Esophagus (tissue), 2 donors: Measurements from ENCODE around the gene CNOT8. TPM values are rescaled to one million over a fixed set of nuclear protein-coding genes. Genes with fewer than 3 reads are reported as not detected.

ENCODE experiments used
- H3K27ac ChIP-seq, 2 donors: one replicate each; pipeline ENCODE4 v1.5.1; 2013; ENCODE audit warnings: low read depth in 2 of 2, mild to moderate bottlenecking in 2 of 2, inconsistent platforms in 1 of 2, low read length in 1 of 2, moderate library complexity in 1 of 2
- H3K27me3 ChIP-seq, 2 donors: one replicate each; pipeline ENCODE4 v1.6.1; 2013; ENCODE audit warnings: low read length in 2 of 2, control low read depth in 1 of 2, mild to moderate bottlenecking in 1 of 2; ENCODE audit not compliant: insufficient read depth in 2 of 2, control insufficient read depth in 1 of 2
- H3K36me3 ChIP-seq, 2 donors: one replicate each; pipeline ENCODE4 v1.6.1; 2013; ENCODE audit warnings: low read length in 1 of 2; ENCODE audit not compliant: control insufficient read depth in 2 of 2, insufficient read depth in 2 of 2
- H3K4me1 ChIP-seq, 2 donors: one replicate each; pipeline ENCODE4 v1.6.1; 2013; ENCODE audit warnings: low read length in 1 of 2; ENCODE audit not compliant: control insufficient read depth in 2 of 2, insufficient read depth in 2 of 2
- H3K4me3 ChIP-seq, 2 donors: one replicate each; pipeline ENCODE4 v1.5.1; 2013; ENCODE audit warnings: low read length in 2 of 2, mild to moderate bottlenecking in 2 of 2, low read depth in 1 of 2, moderate library complexity in 1 of 2
- H3K9me3 ChIP-seq, 2 donors: one replicate each; pipeline ENCODE4 v1.6.1; 2013; ENCODE audit warnings: mild to moderate bottlenecking in 2 of 2, low read depth in 1 of 2, low read length in 1 of 2, moderate library complexity in 1 of 2; ENCODE audit not compliant: control insufficient read depth in 2 of 2, insufficient read depth in 1 of 2
- WGBS, 2 donors: extraction: QIAGEN DNeasy Blood & Tissue Kit; methylation state at CpG; one replicate each; pipeline ENCODE4 v1.1.7; 2013; 5-methylcytosine and 5-hydroxymethylcytosine counted together
- polyA plus RNA-seq, 2 donors: library from polyadenylated mRNA; stranded (reverse); fragments of 200-250 nt; gene quantifications; one replicate each; pipeline ENCODE4 v1.2.3, GENCODE V29; 2013
- donor health status: healthy with polysubstance abuse.
- donor health status: Bipolar disorder and iron deficiency.

CNOT8 gene
- polyA plus RNA-seq, 2 donors, result 18.1 to 21.2 TPM

GRCh38 chr5:154881986-154882385 is 23.6 kb downstream of the CNOT8 start:
- H3K36me3 ChIP-seq, result peaks cover 3 to 4% of the 10 kb centered on the region in 2 donors
- no peak overlapping the region for H3K27ac ChIP-seq
- no peaks in the 10 kb centered on the region for H3K4me1 ChIP-seq
- H3K9me3 ChIP-seq, result peaks cover 3 to 12% of the 10 kb centered on the region in 2 donors
- WGBS, 2 donors, result 65 to 77% methylated on average over 4 of the region's 4 CpGs
- H3K4me3 ChIP-seq, result no peak overlapping the region
- no peaks in the 10 kb centered on the region for H3K27me3 ChIP-seq

- 93 to 95% methylated on average over 8 of the region's 8 CpGs for WGBS, 2 donors
- H3K4me3 ChIP-seq, result no peak overlapping the region
- H3K27me3 ChIP-seq, result no peaks in the 10 kb centered on the region
- peaks cover 10 to 12% of the 10 kb centered on the region in 2 donors for H3K36me3 ChIP-seq
- H3K9me3 ChIP-seq, result peaks cover 0 to 9% of the 10 kb centered on the region in 2 donors
- H3K4me1 ChIP-seq, result no peaks in the 10 kb centered on the region
- no peak overlapping the region for H3K27ac ChIP-seq
These were observed 26.0 kb downstream of the CNOT8 start for GRCh38 chr5:154884424-154884823.

GRCh38 chr5:154885439-154885838 is 27.0 kb downstream of the CNOT8 start:
- Histone ChIP-seq H3K4me1 (no peaks in the 10 kb centered on the region), H3K27me3 (no peaks in the 10 kb centered on the region), H3K27ac (no peak overlapping the region), H3K36me3 (peaks cover 12 to 14% of the 10 kb centered on the region in 2 donors), H3K9me3 (peaks cover 0 to 9% of the 10 kb centered on the region in 2 donors), H3K4me3 (no peak overlapping the region)
- 80 to 86% methylated on average over 2 of the region's 2 CpGs for WGBS, 2 donors

- Histone ChIP-seq H3K27me3 (no peaks in the 10 kb centered on the region), H3K36me3 (peaks cover 15 to 25% of the 10 kb centered on the region in 2 donors), H3K27ac (no peak overlapping the region), H3K4me3 (no peak overlapping the region), H3K9me3 (peaks cover 0 to 3% of the 10 kb centered on the region in 2 donors), H3K4me1 (peaks cover 0 to 2% of the 10 kb centered on the region in 2 donors)
- 83 to 85% methylated on average over 13 of the region's 13 CpGs for WGBS, 2 donors
These were observed 33.9 kb downstream of the CNOT8 start for GRCh38 chr5:154892369-154892771.

GRCh38 chr5:154893381-154893780 is 35.0 kb downstream of the CNOT8 start:
- Histone ChIP-seq H3K4me1 (peaks cover 0 to 2% of the 10 kb centered on the region in 2 donors), H3K36me3 (peaks cover 13 to 19% of the 10 kb centered on the region in 2 donors), H3K9me3 (no peaks in the 10 kb centered on the region), H3K4me3 (no peak overlapping the region), H3K27me3 (no peaks in the 10 kb centered on the region), H3K27ac (no peak overlapping the region)
- 86 to 90% methylated on average over 5 of the region's 5 CpGs for WGBS, 2 donors

GRCh38 chr5:154895606-154896561 is 37.5 kb downstream of the CNOT8 start:
- peaks cover 0 to 2% of the 10 kb centered on the region in 2 donors for H3K4me1 ChIP-seq
- H3K9me3 ChIP-seq, result no peaks in the 10 kb centered on the region
- H3K36me3 ChIP-seq, result peaks cover 13 to 19% of the 10 kb centered on the region in 2 donors
- 66 to 71% methylated on average over 14 of the region's 14 CpGs for WGBS, 2 donors
- H3K4me3 ChIP-seq, result no peak overlapping the region
- H3K27me3 ChIP-seq, result no peaks in the 10 kb centered on the region
- H3K27ac ChIP-seq, result no peak overlapping the region

GRCh38 chr5:154896562-154897165 is 38.2 kb downstream of the CNOT8 start:
- peaks cover 0 to 2% of the 10 kb centered on the region in 2 donors for H3K4me1 ChIP-seq
- no peak overlapping the region for H3K4me3 ChIP-seq
- H3K36me3 ChIP-seq, result peaks cover 12 to 13% of the 10 kb centered on the region in 2 donors
- no peaks in the 10 kb centered on the region for H3K27me3 ChIP-seq
- no peaks in the 10 kb centered on the region for H3K9me3 ChIP-seq
- H3K27ac ChIP-seq, result no peak overlapping the region

- no peak overlapping the region for H3K27ac ChIP-seq
- H3K4me1 ChIP-seq, result no peaks in the 10 kb centered on the region
- no peaks in the 10 kb centered on the region for H3K9me3 ChIP-seq
- no peak overlapping the region for H3K4me3 ChIP-seq
- 89 to 90% methylated on average over 4 of the region's 4 CpGs for WGBS, 2 donors
- no peaks in the 10 kb centered on the region for H3K27me3 ChIP-seq
- peaks cover 9 to 17% of the 10 kb centered on the region in 2 donors for H3K36me3 ChIP-seq
These were observed 39.8 kb downstream of the CNOT8 start for GRCh38 chr5:154898210-154898609.

GRCh38 chr5:154899151-154899816 is 40.9 kb downstream of the CNOT8 start:
- H3K27me3 ChIP-seq, result no peaks in the 10 kb centered on the region
- 91 to 93% methylated on average over 9 of the region's 9 CpGs for WGBS, 2 donors
- no peaks in the 10 kb centered on the region for H3K9me3 ChIP-seq
- H3K36me3 ChIP-seq, result peaks cover 9 to 17% of the 10 kb centered on the region in 2 donors
- H3K27ac ChIP-seq, result no peak overlapping the region
- H3K4me1 ChIP-seq, result no peaks in the 10 kb centered on the region
- no peak overlapping the region for H3K4me3 ChIP-seq
